HFFc6 (cell line): ENCODE measurements around the gene TMEM109. TPM values are rescaled to one million over a fixed set of nuclear protein-coding genes. Genes with fewer than 3 reads are reported as not detected.

Experiments used
- DNase-seq: peaks from one replicate; pipeline ENCODE4 v3.0.0-alpha.2; 2018
- H3K27ac Mint-ChIP-seq: 2 replicates; pipeline ENCODE4 v1.8.0; 2020; ENCODE audit warnings: mild to moderate bottlenecking, mixed read lengths
- H3K27me3 Mint-ChIP-seq: 2 replicates; pipeline ENCODE4 v1.8.0; 2021; ENCODE audit warnings: mild to moderate bottlenecking, moderate library complexity, mixed read lengths; ENCODE audit not compliant: insufficient read depth
- H3K36me3 Mint-ChIP-seq: 2 replicates; pipeline ENCODE4 v1.8.0; 2021; ENCODE audit warnings: low read depth, mixed read lengths
- H3K4me1 Mint-ChIP-seq: 2 replicates; pipeline ENCODE4 v1.8.0; 2020; ENCODE audit warnings: low read depth, mixed read lengths
- H3K4me3 Mint-ChIP-seq: 2 replicates; pipeline ENCODE4 v1.8.0; 2020; ENCODE audit warnings: mild to moderate bottlenecking, moderate library complexity, mixed read lengths
- H3K9me3 Mint-ChIP-seq: 2 replicates; pipeline ENCODE4 v1.8.0; 2020; ENCODE audit warnings: mild to moderate bottlenecking, mixed read lengths
- CTCF ChIP-seq: fragments of 200-600 bp; sonication (generic); IDR thresholded peaks from 2 replicates; pipeline ENCODE4 v1.5.0; 2021; ENCODE audit warnings: antibody characterized with exemption, mild to moderate bottlenecking
- total RNA-seq, 6 experiments: library from RNA; stranded (reverse); fragmentation: NEBNext Ultra II Directional; extraction: Animal tissue kit (Norgen Biotek cat#: 25700); gene quantifications; 2 replicates in 1 of 6; 3 replicates in 5 of 6; pipeline ENCODE4 v1.2.3, GENCODE V29; 2021

Gene TMEM109
- total RNA-seq, 6 experiments from 2014 or later = 74.6 to 101 (median 92.5) TPM

GRCh38 chr11:60895687-60896086 is 18.3 kb upstream of the TMEM109 start:
- Mint-ChIP-seq H3K27ac (no peak overlapping the region), H3K36me3 (peaks cover 12% of the 10 kb centered on the region), H3K27me3 (no peaks in the 10 kb centered on the region), H3K9me3 (no peaks in the 10 kb centered on the region), H3K4me3 (no peak overlapping the region), H3K4me1 (no peaks in the 10 kb centered on the region)
- no peak for TF ChIP-seq CTCF
- no peak for DNase-seq

GRCh38 chr11:60897496-60897895 is 16.5 kb upstream of the TMEM109 start:
- no peak overlapping the region for H3K27ac Mint-ChIP-seq
- H3K4me3 Mint-ChIP-seq = no peak overlapping the region
- no peaks in the 10 kb centered on the region for H3K9me3 Mint-ChIP-seq
- TF ChIP-seq CTCF = no peak
- H3K27me3 Mint-ChIP-seq = no peaks in the 10 kb centered on the region
- H3K36me3 Mint-ChIP-seq = peaks cover 12% of the 10 kb centered on the region
- no peaks in the 10 kb centered on the region for H3K4me1 Mint-ChIP-seq
- DNase-seq = no peak

GRCh38 chr11:60899046-60899936 is 14.7 kb upstream of the TMEM109 start:
- H3K4me3 Mint-ChIP-seq = no peak overlapping the region
- peak overlapping the region; percentile 51; the same call in 1 of the 2 replicates for H3K27ac Mint-ChIP-seq

GRCh38 chr11:60899977-60900376 is 14.0 kb upstream of the TMEM109 start:
- Mint-ChIP-seq H3K27ac (no peak overlapping the region), H3K9me3 (no peaks in the 10 kb centered on the region), H3K36me3 (peaks cover 12% of the 10 kb centered on the region), H3K4me3 (no peak overlapping the region), H3K4me1 (peaks cover 11% of the 10 kb centered on the region), H3K27me3 (no peaks in the 10 kb centered on the region)
- no peak for DNase-seq
- TF ChIP-seq CTCF = no peak

More at GRCh38 chr11:60899046-60899936, 14.7 kb upstream of the TMEM109 start:
- peaks cover 12% of the 10 kb centered on the region for H3K36me3 Mint-ChIP-seq
- peak; percentile 96 for TF ChIP-seq CTCF
- no peaks in the 10 kb centered on the region for H3K9me3 Mint-ChIP-seq
- peak; percentile 74 for DNase-seq
- no peaks in the 10 kb centered on the region for H3K27me3 Mint-ChIP-seq
- peaks cover 6% of the 10 kb centered on the region for H3K4me1 Mint-ChIP-seq

GRCh38 chr11:60900673-60901404 is 13.1 kb upstream of the TMEM109 start:
- H3K36me3 Mint-ChIP-seq = peaks cover 7% of the 10 kb centered on the region
- H3K27ac Mint-ChIP-seq = no peak overlapping the region
- H3K4me3 Mint-ChIP-seq = no peak overlapping the region
- no peaks in the 10 kb centered on the region for H3K27me3 Mint-ChIP-seq
- no peak for DNase-seq
- peaks cover 19% of the 10 kb centered on the region for H3K4me1 Mint-ChIP-seq
- no peak for TF ChIP-seq CTCF
- H3K9me3 Mint-ChIP-seq = no peaks in the 10 kb centered on the region
